RWPE1 (cell line): Measurements from ENCODE around the gene ANKRD12.
A peak's percentile ranks its signal among the peaks of the same experiment; 100 is the strongest.

Experiments
- CTCF ChIA-PET: fragments of 350-600 bp; sonication (Branson Sonifier 250); formaldehyde crosslinking; extraction: SDS; loops from one replicate; lab custom pipeline; 2021; lab: Yijun Ruan, JAX
- POLR2A ChIA-PET: fragments of 400-600 bp; formaldehyde crosslinking; extraction: SDS; loops from one replicate; lab custom pipeline; 2020; ENCODE audit warnings: antibody characterized with exemption; ENCODE audit not compliant: low non-redundant PET; lab: Yijun Ruan, JAX
- DNase-seq: peaks from one replicate; pipeline ENCODE4 v3.0.0; 2012; ENCODE audit warnings: low spot score
- H3K27ac ChIP-seq: fragments of 450-650 bp; 2 replicates; pipeline ENCODE4 v1.5.1; 2017
- TF ChIP-seq, protein P1 (sequence below): fragments of 450-650 bp; conservative IDR thresholded peaks from 2 replicates; pipeline ENCODE4 v1.5.1; 2017; ENCODE audit warnings: low read depth, mild to moderate bottlenecking

The ANKRD12 gene

DNA sequence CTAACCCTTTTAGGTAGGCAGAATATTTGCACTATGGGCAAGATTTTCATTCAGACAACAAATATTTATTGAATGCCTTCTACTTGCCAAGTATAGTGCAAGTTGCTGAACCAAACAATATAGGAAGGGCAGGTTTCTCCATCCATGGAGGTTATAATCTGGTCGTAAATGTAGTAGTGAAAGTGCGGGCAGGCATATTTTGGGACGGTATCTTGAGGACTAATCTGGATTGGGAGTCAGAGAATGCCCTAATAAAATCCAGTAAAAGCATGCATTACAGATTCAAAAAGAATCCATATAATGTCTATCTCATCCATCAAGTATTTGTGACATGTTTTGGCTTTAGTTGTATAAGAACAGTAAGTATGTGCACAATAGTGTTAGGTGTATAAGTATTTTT is 35.8 kb upstream of the ANKRD12 start:
- no peak for DNase-seq
- TF ChIP-seq, protein P1, sequence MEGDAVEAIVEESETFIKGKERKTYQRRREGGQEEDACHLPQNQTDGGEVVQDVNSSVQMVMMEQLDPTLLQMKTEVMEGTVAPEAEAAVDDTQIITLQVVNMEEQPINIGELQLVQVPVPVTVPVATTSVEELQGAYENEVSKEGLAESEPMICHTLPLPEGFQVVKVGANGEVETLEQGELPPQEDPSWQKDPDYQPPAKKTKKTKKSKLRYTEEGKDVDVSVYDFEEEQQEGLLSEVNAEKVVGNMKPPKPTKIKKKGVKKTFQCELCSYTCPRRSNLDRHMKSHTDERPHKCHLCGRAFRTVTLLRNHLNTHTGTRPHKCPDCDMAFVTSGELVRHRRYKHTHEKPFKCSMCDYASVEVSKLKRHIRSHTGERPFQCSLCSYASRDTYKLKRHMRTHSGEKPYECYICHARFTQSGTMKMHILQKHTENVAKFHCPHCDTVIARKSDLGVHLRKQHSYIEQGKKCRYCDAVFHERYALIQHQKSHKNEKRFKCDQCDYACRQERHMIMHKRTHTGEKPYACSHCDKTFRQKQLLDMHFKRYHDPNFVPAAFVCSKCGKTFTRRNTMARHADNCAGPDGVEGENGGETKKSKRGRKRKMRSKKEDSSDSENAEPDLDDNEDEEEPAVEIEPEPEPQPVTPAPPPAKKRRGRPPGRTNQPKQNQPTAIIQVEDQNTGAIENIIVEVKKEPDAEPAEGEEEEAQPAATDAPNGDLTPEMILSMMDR = no peak
- peak overlapping the region; percentile 55; the same call in 1 of the 2 replicates for H3K27ac ChIP-seq
- ChIA-PET POLR2A (no interaction called here), CTCF (interaction anchor here (0.6 kb wide), 1 partner anchor 511 kb away, joined by 3 read pairs; no protein-coding TSS in a partner anchor)

DNA sequence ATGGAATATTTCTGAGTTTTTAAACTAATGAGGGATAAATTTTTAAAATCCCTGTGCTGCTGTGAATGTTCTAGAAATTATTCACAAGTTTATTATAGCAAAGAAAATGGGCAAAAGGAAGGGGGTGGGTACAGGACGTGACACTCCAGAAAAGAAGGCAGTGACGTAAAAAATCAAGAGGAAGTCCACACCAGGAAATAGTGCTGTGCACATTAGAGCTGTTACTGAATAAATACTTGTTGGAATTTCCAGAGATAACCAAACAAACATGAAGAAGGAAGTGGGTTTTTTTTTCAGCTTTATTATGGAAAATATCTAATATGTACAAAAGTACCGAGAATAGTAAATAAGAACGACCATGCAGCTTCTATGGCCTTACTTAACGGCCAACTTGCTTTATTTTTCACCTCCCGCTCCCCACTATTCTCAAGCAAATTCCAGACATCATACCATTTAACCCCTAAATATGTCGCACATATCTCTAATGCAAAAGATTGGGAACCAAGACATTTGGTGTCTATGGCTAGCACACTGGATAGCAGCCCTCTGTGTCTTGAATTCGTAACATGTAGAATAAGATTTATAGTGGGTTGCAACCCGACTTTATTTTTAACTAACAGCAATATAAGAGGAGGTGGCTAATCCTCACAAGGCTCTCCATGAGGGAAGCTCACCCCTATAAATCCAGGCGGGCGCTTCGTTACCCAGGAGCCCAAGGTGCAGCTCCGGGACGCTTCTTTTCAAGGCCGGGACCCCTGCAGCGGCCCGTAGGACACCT is 34.7 kb upstream of the ANKRD12 start:
- DNase-seq = peak; percentile 38
- TF ChIP-seq, protein P1 = no peak
- ChIA-PET POLR2A (interaction anchor here (0.5 to 2.0 kb wide), 2 partner anchors 35 to 327 kb away, joined by 6 to 7 read pairs; partner anchors contain the start of gene ANKRD12), CTCF (interaction anchor here (0.6 kb wide), 1 partner anchor 510 kb away, joined by 3 read pairs; no protein-coding TSS in a partner anchor)
- H3K27ac ChIP-seq = peak overlapping the region; percentile 87

DNA sequence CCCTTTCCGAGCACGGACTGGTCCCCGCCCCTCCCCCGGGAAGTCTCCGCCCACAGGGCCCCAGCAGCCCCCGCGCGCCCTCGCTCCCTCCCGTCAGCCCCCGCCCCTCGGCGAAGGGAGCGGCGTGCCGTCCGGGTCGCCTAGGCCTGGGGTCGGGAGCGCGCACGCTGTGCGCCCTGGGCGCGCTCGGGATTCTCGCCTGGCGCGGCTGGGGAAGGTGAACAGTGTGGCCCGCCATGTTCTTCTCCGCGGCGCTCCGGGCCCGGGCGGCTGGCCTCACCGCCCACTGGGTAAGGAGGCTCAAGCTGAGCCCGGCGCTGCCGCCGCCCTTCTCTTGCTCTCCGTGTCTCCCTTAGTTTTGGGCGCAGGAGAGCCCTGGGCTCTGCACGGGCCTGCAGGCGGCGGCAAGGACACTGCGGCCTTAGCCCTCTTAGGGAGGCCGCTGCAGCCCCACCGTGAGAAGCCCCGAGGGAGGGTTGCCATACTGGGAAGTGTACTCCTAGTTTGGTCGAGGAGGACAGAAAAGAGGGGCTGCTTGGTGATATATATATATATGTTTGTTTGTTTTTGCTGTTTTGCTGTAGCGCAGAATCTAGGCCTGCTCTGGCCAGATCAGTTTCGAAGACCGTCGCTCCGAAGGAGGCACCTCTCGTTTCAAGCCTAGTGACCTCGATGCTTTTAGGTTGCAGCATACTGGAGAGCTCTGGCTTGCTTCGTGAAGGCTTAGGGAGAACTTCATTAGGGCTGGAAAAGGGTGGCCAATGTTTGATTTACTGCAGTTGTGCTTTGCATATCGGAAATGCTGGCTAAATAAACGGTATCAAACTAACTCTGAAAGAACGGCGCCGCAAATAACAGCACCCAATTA is 33.8 kb upstream of the ANKRD12 start, which contains the start of gene NDUFV2:
NDUFV2 (plus strand) TSS at position 192 of the 868 bp plus-strand sequence; CDS start at position 237, 45 bp downstream.
- POLR2A ChIA-PET = interaction anchor here (0.5 to 2.0 kb wide), 2 partner anchors 34 to 328 kb away, joined by 6 to 7 read pairs; partner anchors contain the start of gene ANKRD12
- DNase-seq = peak; percentile 97
- H3K27ac ChIP-seq = peak within 1 kb of the TSS; percentile 87
- TF ChIP-seq, protein P1 = no peak
- CTCF ChIA-PET = interaction anchor here (0.8 to 1.7 kb wide), 2 partner anchors 12 to 45 kb away, joined by 3 read pairs; no protein-coding TSS in a partner anchor

DNA sequence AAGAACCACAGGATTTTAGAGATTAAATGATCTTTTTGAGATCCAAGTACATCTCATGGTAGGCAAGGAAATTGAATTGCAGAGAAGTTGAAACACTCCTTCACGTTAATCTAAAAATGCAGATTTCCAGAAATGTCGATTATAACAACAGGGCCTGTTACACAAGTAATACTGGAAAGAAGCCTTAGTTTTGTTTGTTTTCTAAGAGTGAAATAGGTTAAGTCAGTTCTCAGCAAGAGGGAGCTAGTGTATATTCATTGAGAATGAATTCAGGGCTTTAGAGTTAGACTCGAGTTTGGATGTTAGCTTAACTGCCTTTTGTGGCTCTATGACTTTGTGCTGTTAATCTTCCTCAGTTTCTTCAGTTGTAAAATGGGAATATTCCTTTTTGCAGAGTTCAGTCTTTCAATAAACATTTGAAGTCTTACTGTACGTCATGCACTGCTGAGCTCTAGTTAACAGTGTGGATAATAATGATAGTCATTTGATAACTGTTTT is 33.2 kb upstream of the ANKRD12 start:
- peak overlapping the region; percentile 87 for H3K27ac ChIP-seq
- no peak for DNase-seq
- TF ChIP-seq, protein P1 = no peak; the same call in 1 of the 2 replicates
- ChIA-PET POLR2A (interaction anchor here (0.6 to 2.0 kb wide), 2 partner anchors 13 to 33 kb away, joined by 4 to 6 read pairs; partner anchors contain the start of gene ANKRD12), CTCF (interaction anchor here (0.8 to 1.7 kb wide), 2 partner anchors 11 to 44 kb away, joined by 3 read pairs; no protein-coding TSS in a partner anchor)

DNA sequence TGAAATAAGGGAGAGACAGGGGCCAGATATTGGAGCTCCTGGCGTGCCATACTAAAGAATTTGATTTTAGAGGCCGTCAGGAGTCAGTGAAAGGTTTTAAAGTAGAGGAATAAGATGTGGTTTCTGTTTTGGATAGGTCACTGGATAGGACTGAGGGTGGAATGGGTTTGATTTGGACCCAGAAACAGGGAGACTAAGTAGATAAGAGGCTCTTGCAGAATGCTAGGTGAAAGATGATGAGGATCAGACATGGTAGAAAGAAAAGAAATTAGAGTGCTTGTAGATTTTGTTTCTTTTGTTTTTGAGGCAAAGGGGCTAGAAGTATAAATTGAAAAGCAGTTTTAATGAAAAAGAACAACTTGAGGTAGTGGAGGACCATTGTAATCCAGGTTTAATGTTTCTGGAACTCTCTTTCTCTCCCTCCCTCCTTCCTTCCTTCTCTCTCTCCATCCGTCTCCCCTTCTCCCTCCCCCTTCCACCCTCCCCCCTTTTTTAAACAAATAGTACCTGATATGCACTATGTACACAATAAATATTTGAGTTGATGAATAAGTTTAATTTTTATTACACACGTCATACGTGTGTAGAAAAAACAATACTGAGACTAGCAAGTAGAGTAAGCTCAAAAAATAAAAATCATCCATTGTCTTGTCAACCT is 32.2 kb upstream of the ANKRD12 start:
- ChIA-PET POLR2A (interaction anchor here (0.6 kb wide), 1 partner anchor 12 kb away, joined by 4 read pairs; no protein-coding TSS in a partner anchor), CTCF (interaction anchor here (0.6 to 1.7 kb wide), 2 partner anchors 24 to 43 kb away, joined by 3 to 6 read pairs; no protein-coding TSS in a partner anchor)
- no peak for DNase-seq
- no peak overlapping the region for H3K27ac ChIP-seq
- TF ChIP-seq, protein P1 = no peak
